Stimulated activated CD8-positive, alpha-beta memory T cell treated with anti-CD3 and anti-CD28 coated beads, Interleukin-7, amount 100 ng/mL, for 1 hour (primary cell): ENCODE results near the gene UBE2J2.

Source experiments
- DNase-seq, 2 donors: peaks; one replicate each; pipeline ENCODE4 v3.0.0-alpha.2; 2020; ENCODE audit warnings: low read depth in 2 of 2

The UBE2J2 gene

GRCh38 chr1:1280782-1281481 is 7.3 kb upstream of the UBE2J2 start:
- no peak for DNase-seq

GRCh38 chr1:1279028-1279427 is 5.4 kb upstream of the UBE2J2 start:
- DNase-seq, result no peak

GRCh38 chr1:1278620-1279019 is 5.0 kb upstream of the UBE2J2 start:
- DNase-seq, result no peak

GRCh38 chr1:1275836-1276235 is 2.2 kb upstream of the UBE2J2 start:
- no peak for DNase-seq

- no peak for DNase-seq
These were observed 1.3 kb upstream of the UBE2J2 start for GRCh38 chr1:1274931-1275431.

GRCh38 chr1:1274299-1274930 is 761 bp upstream of the UBE2J2 start:
- no peak for DNase-seq

GRCh38 chr1:1273209-1273511 is 494 bp downstream of the UBE2J2 start:
- no peak for DNase-seq

- DNase-seq, result no peak
These were observed 1.1 kb downstream of the UBE2J2 start for GRCh38 chr1:1272341-1273208.

GRCh38 chr1:1270813-1271212 is 2.8 kb downstream of the UBE2J2 start:
- DNase-seq, result no peak

- no peak for DNase-seq
These were observed 5.4 kb downstream of the UBE2J2 start for GRCh38 chr1:1268284-1268682.

GRCh38 chr1:1267488-1268283 is 6.0 kb downstream of the UBE2J2 start:
- no peak for DNase-seq

- no peak for DNase-seq
These were observed 8.8 kb downstream of the UBE2J2 start for GRCh38 chr1:1264868-1265272.

- DNase-seq, result no peak
These were observed 9.6 kb downstream of the UBE2J2 start for GRCh38 chr1:1264026-1264425.

- DNase-seq, result no peak
These were observed 10.9 kb downstream of the UBE2J2 start for GRCh38 chr1:1262758-1263157.

- DNase-seq, result no peak
These were observed 11.6 kb downstream of the UBE2J2 start for GRCh38 chr1:1262071-1262470.

GRCh38 chr1:1260843-1261560 is 12.7 kb downstream of the UBE2J2 start:
- DNase-seq, result no peak

- no peak for DNase-seq
These were observed 13.6 kb downstream of the UBE2J2 start for GRCh38 chr1:1259951-1260600.

GRCh38 chr1:1259540-1259939 is 14.1 kb downstream of the UBE2J2 start:
- no peak for DNase-seq

- DNase-seq, result no peak
These were observed 14.6 kb downstream of the UBE2J2 start for GRCh38 chr1:1259119-1259488.

- no peak for DNase-seq
These were observed 16.4 kb downstream of the UBE2J2 start for GRCh38 chr1:1256956-1257871.
